Suprapubic skin (tissue), 4 donors: Measurements from ENCODE around the gene EFEMP2. TPM values are rescaled to one million over a fixed set of nuclear protein-coding genes. Genes with fewer than 3 reads are reported as not detected.

Source experiments
- DNase-seq, 2 donors: peaks; one replicate each; pipeline ENCODE4 v3.0.0-alpha.2; 2019; ENCODE audit warnings: low spot score in 2 of 2
- H3K27ac ChIP-seq: fragments of 200-600 bp; sonication (generic); one replicate; pipeline ENCODE4 v1.5.1; 2019
- H3K27me3 ChIP-seq: fragments of 200-600 bp; sonication (generic); one replicate; pipeline ENCODE4 v1.5.1; 2019
- H3K36me3 ChIP-seq: fragments of 200-600 bp; sonication (generic); one replicate; pipeline ENCODE4 v1.5.1; 2019
- H3K4me1 ChIP-seq: fragments of 200-600 bp; sonication (generic); one replicate; pipeline ENCODE4 v1.5.1; 2019
- H3K4me3 ChIP-seq: fragments of 200-600 bp; sonication (generic); one replicate; pipeline ENCODE4 v1.5.1; 2019; ENCODE audit warnings: mild to moderate bottlenecking
- H3K9me3 ChIP-seq: fragments of 200-600 bp; sonication (generic); one replicate; pipeline ENCODE4 v1.5.1; 2019
- EP300 ChIP-seq: sonication (generic); formaldehyde crosslinking; IDR thresholded peaks from one replicate; pipeline ENCODE4 v1.6.1; 2017; ENCODE audit warnings: antibody characterized with exemption
- POLR2A ChIP-seq, 2 donors: fragments of 450-650 bp; IDR thresholded peaks; one replicate each; pipeline ENCODE4 v1.6.1; 2017; ENCODE audit warnings: antibody characterized with exemption in 2 of 2, mild to moderate bottlenecking in 2 of 2, moderate library complexity in 2 of 2
- POLR2AphosphoS5 ChIP-seq, 3 donors: sonication (generic); formaldehyde crosslinking; IDR thresholded peaks; one replicate each; pipeline ENCODE4 v1.6.1; 2017; ENCODE audit warnings: antibody characterized with exemption in 3 of 3
- WGBS: methylation state at CpG from one replicate; pipeline ENCODE4 v1.1.5; 2018; 5-methylcytosine and 5-hydroxymethylcytosine counted together
- total RNA-seq, 4 donors: library from RNA; depleted of rRNA; stranded (reverse); fragments of >200 nt; gene quantifications; one replicate each; pipeline ENCODE4 v1.1.0, GENCODE V29; 2016
- TF ChIP-seq, protein P1 (sequence below), 2 donors: fragments of 200-600 bp in 1 of 2; fragments of 450-650 bp in 1 of 2; sonication (generic) in 1 of 2; IDR thresholded peaks; one replicate each; pipeline ENCODE4 v1.5.1; 2016 to 2019; ENCODE audit warnings: antibody characterized with exemption in 2 of 2, mild to moderate bottlenecking in 1 of 2, moderate library complexity in 1 of 2

The EFEMP2 gene
- total RNA-seq, 4 donors from 2014 or later: 7.3 to 22.0 (median 13.0) TPM

GRCh38 chr11:65867284-65868071 lies 5.1 kb downstream of the EFEMP2 start:
- WGBS: 66% methylated on average over 25 of the region's 29 CpGs
- peaks cover 30% of the 10 kb centered on the region for H3K4me1 ChIP-seq
- H3K9me3 ChIP-seq: no peaks in the 10 kb centered on the region
- TF ChIP-seq EP300: no peak
- no peaks in the 10 kb centered on the region for H3K27me3 ChIP-seq
- DNase-seq: no peak
- no peak overlapping the region for H3K27ac ChIP-seq
- peaks cover 52% of the 10 kb centered on the region for H3K36me3 ChIP-seq
- no peak overlapping the region for H3K4me3 ChIP-seq

DNA sequence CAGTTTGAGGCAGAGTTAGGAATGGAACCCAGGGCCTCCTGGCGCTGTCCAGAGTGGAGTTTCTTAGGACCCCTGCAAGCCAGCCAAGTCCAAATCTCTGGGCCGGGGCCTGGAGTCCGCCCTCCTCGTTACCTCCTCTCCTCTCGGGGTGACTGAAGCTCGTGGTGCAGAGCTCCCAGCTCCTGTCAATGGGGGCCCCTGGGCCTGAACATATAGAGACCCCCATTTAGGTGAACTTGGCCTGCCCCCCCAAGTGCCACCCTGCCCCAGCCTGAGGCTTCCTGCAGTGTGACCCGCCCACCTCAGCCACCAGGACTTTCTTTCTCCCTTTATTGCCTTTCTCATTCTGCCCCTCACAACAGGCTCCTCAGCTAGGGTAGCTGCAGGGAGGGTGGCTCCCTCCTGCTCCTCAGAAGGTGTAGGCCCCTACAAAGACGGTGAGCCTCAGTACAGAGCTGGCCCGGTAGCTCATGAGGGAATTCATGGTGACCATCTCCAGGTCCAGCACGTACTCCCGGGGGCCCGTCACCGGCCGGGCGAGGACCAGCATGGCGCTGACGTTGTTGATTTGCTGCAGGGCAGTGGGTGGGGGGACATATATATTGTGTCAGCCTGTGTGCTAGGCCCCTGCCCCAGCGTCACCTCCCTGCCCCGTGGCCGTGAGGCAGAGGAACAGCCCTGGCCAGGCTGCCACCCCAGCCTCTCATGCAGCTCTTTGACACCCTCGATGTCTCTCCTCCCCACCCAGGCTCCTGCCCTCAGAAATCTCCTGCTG lies 5.9 kb downstream of the EFEMP2 start:
- WGBS: 83% methylated on average over 10 of the region's 21 CpGs

GRCh38 chr11:65865550-65866172 lies 6.9 kb downstream of the EFEMP2 start:
- Histone ChIP-seq H3K27ac (no peak overlapping the region), H3K36me3 (peaks cover 58% of the 10 kb centered on the region), H3K27me3 (no peaks in the 10 kb centered on the region), H3K4me1 (peaks cover 31% of the 10 kb centered on the region), H3K4me3 (no peak overlapping the region), H3K9me3 (no peaks in the 10 kb centered on the region)
- TF ChIP-seq, protein P1, sequence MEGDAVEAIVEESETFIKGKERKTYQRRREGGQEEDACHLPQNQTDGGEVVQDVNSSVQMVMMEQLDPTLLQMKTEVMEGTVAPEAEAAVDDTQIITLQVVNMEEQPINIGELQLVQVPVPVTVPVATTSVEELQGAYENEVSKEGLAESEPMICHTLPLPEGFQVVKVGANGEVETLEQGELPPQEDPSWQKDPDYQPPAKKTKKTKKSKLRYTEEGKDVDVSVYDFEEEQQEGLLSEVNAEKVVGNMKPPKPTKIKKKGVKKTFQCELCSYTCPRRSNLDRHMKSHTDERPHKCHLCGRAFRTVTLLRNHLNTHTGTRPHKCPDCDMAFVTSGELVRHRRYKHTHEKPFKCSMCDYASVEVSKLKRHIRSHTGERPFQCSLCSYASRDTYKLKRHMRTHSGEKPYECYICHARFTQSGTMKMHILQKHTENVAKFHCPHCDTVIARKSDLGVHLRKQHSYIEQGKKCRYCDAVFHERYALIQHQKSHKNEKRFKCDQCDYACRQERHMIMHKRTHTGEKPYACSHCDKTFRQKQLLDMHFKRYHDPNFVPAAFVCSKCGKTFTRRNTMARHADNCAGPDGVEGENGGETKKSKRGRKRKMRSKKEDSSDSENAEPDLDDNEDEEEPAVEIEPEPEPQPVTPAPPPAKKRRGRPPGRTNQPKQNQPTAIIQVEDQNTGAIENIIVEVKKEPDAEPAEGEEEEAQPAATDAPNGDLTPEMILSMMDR (IDR thresholded peaks at IDR 0.05): no peak
- no peak for TF ChIP-seq EP300
- DNase-seq: no peak
- 82% methylated on average over 3 of the region's 9 CpGs for WGBS

More for the DNA sequence above, 5.9 kb downstream of the EFEMP2 start:
- Histone ChIP-seq H3K4me3 (no peak overlapping the region), H3K27ac (no peak overlapping the region), H3K27me3 (no peaks in the 10 kb centered on the region), H3K9me3 (no peaks in the 10 kb centered on the region), H3K4me1 (peaks cover 30% of the 10 kb centered on the region), H3K36me3 (peaks cover 58% of the 10 kb centered on the region)
- TF ChIP-seq POLR2AphosphoS5 (IDR thresholded peaks at IDR 0.05) (no peak), POLR2A (IDR thresholded peaks at IDR 0.05) (no peak), EP300 (no peak)
- TF ChIP-seq, protein P1 (IDR thresholded peaks at IDR 0.05): no peak
- DNase-seq: no peak

DNA sequence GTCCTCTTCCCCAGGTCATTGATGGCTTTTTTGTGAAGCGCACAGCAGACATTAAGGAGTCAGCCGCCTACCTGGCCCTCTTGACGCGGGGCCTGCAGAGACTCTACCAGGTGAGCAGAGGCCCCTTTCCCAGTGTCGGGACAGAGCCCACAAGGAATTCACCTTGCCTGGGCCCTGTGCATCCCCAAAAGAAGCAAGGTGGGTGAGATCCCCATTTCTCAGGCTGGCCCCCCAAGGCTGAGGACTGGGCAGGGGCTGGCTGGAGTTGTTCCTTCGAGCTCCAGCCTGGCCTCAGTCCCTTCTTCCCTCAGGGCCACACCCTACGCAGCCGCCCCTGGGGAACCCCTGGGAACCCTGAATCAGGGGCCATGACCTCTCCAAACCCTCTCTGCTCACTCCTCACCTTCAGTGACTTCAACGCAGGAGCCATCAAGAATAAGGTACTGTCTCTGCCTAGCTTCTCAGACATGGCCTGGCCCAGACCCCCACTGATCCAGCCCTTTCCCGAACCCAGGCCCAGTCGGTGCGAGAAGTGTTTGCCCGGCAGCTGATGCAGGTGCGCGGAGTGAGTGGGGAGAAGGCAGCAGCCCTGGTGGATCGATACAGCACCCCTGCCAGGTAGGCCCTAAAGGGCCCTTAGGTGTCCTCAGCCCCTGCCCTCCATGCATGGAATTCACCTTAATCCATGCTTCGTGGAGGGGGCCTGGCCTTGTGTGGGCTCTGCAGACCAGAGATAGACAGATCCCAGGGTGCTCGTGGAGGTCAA lies 7.7 kb downstream of the EFEMP2 start:
- Histone ChIP-seq H3K4me1 (peaks cover 27% of the 10 kb centered on the region), H3K4me3 (no peak overlapping the region), H3K36me3 (peaks cover 58% of the 10 kb centered on the region), H3K27ac (no peak overlapping the region), H3K27me3 (no peaks in the 10 kb centered on the region), H3K9me3 (no peaks in the 10 kb centered on the region)
- 84% methylated on average over 12 of the region's 18 CpGs for WGBS
- TF ChIP-seq POLR2A (IDR thresholded peaks at IDR 0.05): no peak
- TF ChIP-seq, protein P1 (IDR thresholded peaks at IDR 0.05): no peak
- no peak for TF ChIP-seq POLR2AphosphoS5 (IDR thresholded peaks at IDR 0.05)
- no peak for TF ChIP-seq EP300
- no peak for DNase-seq

- WGBS: 94% methylated on average over 8 of the region's 12 CpGs
- Histone ChIP-seq H3K4me3 (no peak overlapping the region), H3K36me3 (peaks cover 58% of the 10 kb centered on the region), H3K27ac (no peak overlapping the region), H3K4me1 (peaks cover 33% of the 10 kb centered on the region), H3K27me3 (no peaks in the 10 kb centered on the region), H3K9me3 (no peaks in the 10 kb centered on the region)
- no peak for DNase-seq
- TF ChIP-seq, protein P1 (IDR thresholded peaks at IDR 0.05): no peak
- TF ChIP-seq POLR2A (IDR thresholded peaks at IDR 0.05) (no peak), POLR2AphosphoS5 (IDR thresholded peaks at IDR 0.05) (no peak), EP300 (no peak)
These were observed 8.5 kb downstream of the EFEMP2 start for GRCh38 chr11:65863889-65864705.
